Mesothelial cell of epicardium (in vitro differentiated cells): Measurements from ENCODE around the gene ANP32B. TPM values are rescaled to one million over a fixed set of nuclear protein-coding genes. Genes with fewer than 3 reads are reported as not detected.

ENCODE experiments used
- DNase-seq, 2 experiments: peaks; one replicate each; pipeline ENCODE4 v3.0.0; 2021; ENCODE audit warnings: low spot score in 2 of 2; ENCODE audit not compliant: unreplicated experiment in 2 of 2
- H3K27ac Mint-ChIP-seq: 2 replicates; pipeline ENCODE4 v1.8.0; 2021; ENCODE audit warnings: mixed read lengths
- H3K27me3 Mint-ChIP-seq: 2 replicates; pipeline ENCODE4 v1.8.0; 2021; ENCODE audit warnings: low read depth, mixed read lengths
- H3K36me3 Mint-ChIP-seq: 2 replicates; pipeline ENCODE4 v1.8.0; 2021; ENCODE audit warnings: mixed read lengths
- H3K4me1 Mint-ChIP-seq: 2 replicates; pipeline ENCODE4 v1.8.0; 2021; ENCODE audit warnings: mixed read lengths
- H3K4me3 Mint-ChIP-seq: 2 replicates; pipeline ENCODE4 v1.8.0; 2021; ENCODE audit warnings: mild to moderate bottlenecking, moderate library complexity, mixed read lengths
- H3K9me3 Mint-ChIP-seq: 2 replicates; pipeline ENCODE4 v1.8.0; 2021; ENCODE audit warnings: mixed read lengths
- CTCF ChIP-seq: fragments of 200-600 bp; sonication (generic); IDR thresholded peaks from one replicate; pipeline ENCODE4 v1.5.0; 2021; ENCODE audit warnings: antibody characterized with exemption; ENCODE audit not compliant: unreplicated experiment
- total RNA-seq: library from RNA; stranded (reverse); gene quantifications from 3 replicates; pipeline ENCODE4 v1.2.1, GENCODE V29; 2021

Gene ANP32B
- total RNA-seq, 1 donor from 2014 or later = 137 TPM

GRCh38 chr9:98045234-98046179 is 62.4 kb downstream of the ANP32B start:
- Mint-ChIP-seq H3K27me3 (peaks cover 2% of the 10 kb centered on the region), H3K36me3 (no peaks in the 10 kb centered on the region), H3K4me3 (no peak overlapping the region), H3K27ac (no peak overlapping the region), H3K4me1 (no peaks in the 10 kb centered on the region), H3K9me3 (no peaks in the 10 kb centered on the region)
- DNase-seq = no peak
- TF ChIP-seq CTCF = no peak

GRCh38 chr9:98046180-98046543 is 63.0 kb downstream of the ANP32B start:
- no peak for TF ChIP-seq CTCF
- H3K36me3 Mint-ChIP-seq = no peaks in the 10 kb centered on the region
- H3K9me3 Mint-ChIP-seq = no peaks in the 10 kb centered on the region
- DNase-seq = no peak
- no peaks in the 10 kb centered on the region for H3K4me1 Mint-ChIP-seq
- H3K27ac Mint-ChIP-seq = no peak overlapping the region
- no peak overlapping the region for H3K4me3 Mint-ChIP-seq
- H3K27me3 Mint-ChIP-seq = peaks cover 2% of the 10 kb centered on the region

- H3K27me3 Mint-ChIP-seq = peaks cover 2% of the 10 kb centered on the region
- no peak for DNase-seq
- H3K4me3 Mint-ChIP-seq = no peak overlapping the region
- no peaks in the 10 kb centered on the region for H3K9me3 Mint-ChIP-seq
- no peaks in the 10 kb centered on the region for H3K4me1 Mint-ChIP-seq
- no peak overlapping the region for H3K27ac Mint-ChIP-seq
- no peak for TF ChIP-seq CTCF
- no peaks in the 10 kb centered on the region for H3K36me3 Mint-ChIP-seq
These were observed 63.9 kb downstream of the ANP32B start for GRCh38 chr9:98047002-98047401.

GRCh38 chr9:98049288-98050072 is 66.3 kb downstream of the ANP32B start:
- Mint-ChIP-seq H3K27me3 (peaks cover 2% of the 10 kb centered on the region), H3K36me3 (no peaks in the 10 kb centered on the region), H3K4me1 (no peaks in the 10 kb centered on the region), H3K9me3 (no peaks in the 10 kb centered on the region), H3K27ac (no peak overlapping the region), H3K4me3 (no peak overlapping the region)
- no peak for TF ChIP-seq CTCF
- DNase-seq = no peak

- Mint-ChIP-seq H3K27me3 (peaks cover 2% of the 10 kb centered on the region), H3K27ac (no peak overlapping the region), H3K4me3 (no peak overlapping the region), H3K4me1 (no peaks in the 10 kb centered on the region), H3K36me3 (no peaks in the 10 kb centered on the region), H3K9me3 (no peaks in the 10 kb centered on the region)
- no peak for TF ChIP-seq CTCF
- no peak for DNase-seq
These were observed 67.2 kb downstream of the ANP32B start for GRCh38 chr9:98050351-98050750.
